Smooth muscle cell (in vitro differentiated cells): Measurements from ENCODE around the gene SLC17A2. TPM values are rescaled to one million over a fixed set of nuclear protein-coding genes. Genes with fewer than 3 reads are reported as not detected.

ENCODE experiments used
- DNase-seq: peaks from one replicate; lab custom pipeline; 2025; ENCODE audit not compliant: unreplicated experiment; lab: John Stamatoyannopoulos, UW
- H2AFZ ChIP-seq: fragments of 200-600 bp; sonication (generic); 2 replicates; pipeline ENCODE4 v1.6.0; 2016; ENCODE audit warnings: antibody characterized with exemption, low read depth, mild to moderate bottlenecking
- H3F3A ChIP-seq: fragments of 200-600 bp; sonication (generic); 2 replicates; pipeline ENCODE4 v1.6.0; 2017; ENCODE audit warnings: antibody characterized with exemption, low read depth
- H3K27ac ChIP-seq: fragments of 200-600 bp; sonication (generic); 2 replicates; pipeline ENCODE4 v1.5.1; 2016; ENCODE audit warnings: low read depth, mild to moderate bottlenecking
- H3K27me3 ChIP-seq: fragments of 200-600 bp; sonication (generic); 2 replicates; pipeline ENCODE4 v1.6.1; 2016; ENCODE audit warnings: low read depth, mild to moderate bottlenecking
- H3K36me3 ChIP-seq: fragments of 200-600 bp; sonication (generic); 2 replicates; pipeline ENCODE4 v1.5.1; 2016; ENCODE audit warnings: low read depth
- H3K4me1 ChIP-seq: fragments of 200-600 bp; sonication (generic); 2 replicates; pipeline ENCODE4 v1.5.1; 2016; ENCODE audit warnings: low read depth
- H3K4me2 ChIP-seq: fragments of 200-600 bp; sonication (generic); 2 replicates; pipeline ENCODE4 v1.6.0; 2016; ENCODE audit warnings: mild to moderate bottlenecking
- H3K4me3 ChIP-seq: fragments of 200-600 bp; sonication (generic); 2 replicates; pipeline ENCODE4 v1.5.1; 2016; ENCODE audit warnings: mild to moderate bottlenecking
- H3K79me2 ChIP-seq: fragments of 200-600 bp; sonication (generic); 2 replicates; pipeline ENCODE4 v1.6.0; 2016; ENCODE audit warnings: low read depth, mild to moderate bottlenecking
- H3K9ac ChIP-seq: fragments of 200-600 bp; sonication (generic); 2 replicates; pipeline ENCODE4 v1.6.0; 2016; ENCODE audit warnings: low read depth
- H3K9me3 ChIP-seq: fragments of 200-600 bp; sonication (generic); replicated peaks from 2 replicates; pipeline ENCODE4 v1.5.1; 2016; ENCODE audit warnings: low read depth
- H4K20me1 ChIP-seq: fragments of 200-600 bp; sonication (generic); 2 replicates; pipeline ENCODE4 v1.6.0; 2016; ENCODE audit warnings: low read depth
- CTCF ChIP-seq: fragments of 200-600 bp; sonication (generic); IDR thresholded peaks from 2 replicates; pipeline ENCODE4 v1.5.1; 2017; ENCODE audit warnings: borderline replicate concordance, mild to moderate bottlenecking, antibody characterized with exemption; ENCODE audit not compliant: insufficient read depth, poor library complexity, severe bottlenecking
- WGBS: methylation state at CpG from one replicate; pipeline ENCODE4 v1.1.7; 2016; ENCODE audit warnings: low lambda C conversion rate; 5-methylcytosine and 5-hydroxymethylcytosine counted together
- polyA plus RNA-seq: library from polyadenylated mRNA; unstranded; fragments of >200 nt; fragmentation: Nextera tagmentation; extraction: Ambion mirVana; gene quantifications from 2 replicates; pipeline ENCODE4 v1.2.1, GENCODE V29; 2016
- total RNA-seq: library from RNA; depleted of rRNA; stranded (reverse); fragments of >200 nt; gene quantifications from 2 replicates; pipeline ENCODE4 v1.2.3, GENCODE V29; 2014

SLC17A2 gene
- total and polyA plus RNA-seq, 2 experiments from 2014 or later = not detected

DNA sequence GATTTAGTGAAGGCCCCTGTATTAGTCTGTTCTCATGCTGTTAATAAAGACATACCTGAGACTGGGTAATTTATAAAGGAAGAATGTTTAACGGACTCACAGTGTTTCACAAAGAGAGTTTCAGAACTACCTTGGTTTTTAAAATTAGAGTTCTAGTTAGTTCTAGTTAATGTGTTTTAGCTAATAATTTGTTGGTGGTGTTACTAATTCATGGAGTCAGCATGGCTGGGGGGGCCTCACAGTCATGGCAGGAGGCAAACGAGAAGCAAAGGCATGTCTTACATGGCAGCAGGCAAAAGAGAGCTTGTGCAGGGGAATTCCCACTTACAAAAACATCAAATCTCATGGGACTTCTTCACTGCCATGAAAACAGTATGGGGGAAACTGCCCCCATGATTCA lies 44.4 kb downstream of the SLC17A2 start:
- Histone ChIP-seq H2AFZ (no peak overlapping the region), H3K9ac (no peak overlapping the region), H3K4me1 (no peaks in the 10 kb centered on the region), H3K27ac (no peak overlapping the region), H3K79me2 (no peaks in the 10 kb centered on the region), H3K9me3 (no peaks in the 10 kb centered on the region), H3K4me2 (no peak overlapping the region), H3F3A (no peaks in the 10 kb centered on the region), H3K27me3 (no peaks in the 10 kb centered on the region), H3K4me3 (no peak overlapping the region), H3K36me3 (no peaks in the 10 kb centered on the region), H4K20me1 (no peaks in the 10 kb centered on the region)
- no peak for DNase-seq
- no peak for TF ChIP-seq CTCF
- WGBS = 94% methylated on average over 2 of the region's 2 CpGs

- Histone ChIP-seq H3K4me2 (no peak overlapping the region), H3K9me3 (no peaks in the 10 kb centered on the region), H3K4me1 (no peaks in the 10 kb centered on the region), H4K20me1 (no peaks in the 10 kb centered on the region), H3K27me3 (peaks cover under 1% of the 10 kb centered on the region), H3K36me3 (no peaks in the 10 kb centered on the region), H3K9ac (no peak overlapping the region), H2AFZ (no peak overlapping the region), H3K79me2 (no peaks in the 10 kb centered on the region), H3K27ac (no peak overlapping the region), H3K4me3 (no peak overlapping the region), H3F3A (no peaks in the 10 kb centered on the region)
- WGBS = 47% methylated on average over 2 of the region's 2 CpGs
- no peak for TF ChIP-seq CTCF
- no peak for DNase-seq
These were observed 46.5 kb downstream of the SLC17A2 start for GRCh38 chr6:25883991-25884390.

- H3K4me2 ChIP-seq = no peak overlapping the region
- DNase-seq = no peak
These were observed 47.0 kb downstream of the SLC17A2 start for GRCh38 chr6:25883536-25883935.

More at GRCh38 chr6:25883536-25883935, 47.0 kb downstream of the SLC17A2 start:
- Histone ChIP-seq H3K79me2 (no peaks in the 10 kb centered on the region), H3K4me1 (no peaks in the 10 kb centered on the region), H3K4me3 (no peak overlapping the region), H3K36me3 (no peaks in the 10 kb centered on the region), H3K27ac (no peak overlapping the region), H3K9me3 (no peaks in the 10 kb centered on the region), H3K27me3 (peaks cover 5% of the 10 kb centered on the region), H2AFZ (no peak overlapping the region), H4K20me1 (no peaks in the 10 kb centered on the region), H3F3A (no peaks in the 10 kb centered on the region), H3K9ac (no peak overlapping the region)
- no peak for TF ChIP-seq CTCF
- WGBS = 67% methylated on average over 1 of the region's 1 CpG
